ENCODE data around the gene MAPT.

DNA sequence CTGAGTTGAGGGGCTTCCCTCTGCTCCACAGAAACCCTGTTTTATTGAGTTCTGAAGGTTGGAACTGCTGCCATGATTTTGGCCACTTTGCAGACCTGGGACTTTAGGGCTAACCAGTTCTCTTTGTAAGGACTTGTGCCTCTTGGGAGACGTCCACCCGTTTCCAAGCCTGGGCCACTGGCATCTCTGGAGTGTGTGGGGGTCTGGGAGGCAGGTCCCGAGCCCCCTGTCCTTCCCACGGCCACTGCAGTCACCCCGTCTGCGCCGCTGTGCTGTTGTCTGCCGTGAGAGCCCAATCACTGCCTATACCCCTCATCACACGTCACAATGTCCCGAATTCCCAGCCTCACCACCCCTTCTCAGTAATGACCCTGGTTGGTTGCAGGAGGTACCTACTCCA is 130.7 kb downstream of the MAPT start:
- TF ChIP-seq RAD21 (IDR thresholded peaks at IDR 0.05; ENCODE audit: low read depth) (no peak), EGR1 (IDR thresholded peaks at IDR 0.05) (no peak), TAF1 (IDR thresholded peaks at IDR 0.05; ENCODE audit: low read depth) (no peak), CEBPB (IDR thresholded peaks at IDR 0.05) (no peak), EP300 (IDR thresholded peaks at IDR 0.05; ENCODE audit: borderline replicate concordance) (no peak), TCF12 (IDR thresholded peaks at IDR 0.05; ENCODE audit: low read depth) (no peak), USF1 (IDR thresholded peaks at IDR 0.05) (no peak), TEAD4 (IDR thresholded peaks at IDR 0.05) (no peak), MAX (IDR thresholded peaks at IDR 0.05) (no peak), CREB1 (IDR thresholded peaks at IDR 0.05; ENCODE audit: low read depth) (no peak), YY1 (IDR thresholded peaks at IDR 0.05; ENCODE audit: low read depth) (no peak), FOXM1 (IDR thresholded peaks at IDR 0.05; ENCODE audit: borderline replicate concordance, low read depth) (no peak)
- TF ChIP-seq, protein P1, sequence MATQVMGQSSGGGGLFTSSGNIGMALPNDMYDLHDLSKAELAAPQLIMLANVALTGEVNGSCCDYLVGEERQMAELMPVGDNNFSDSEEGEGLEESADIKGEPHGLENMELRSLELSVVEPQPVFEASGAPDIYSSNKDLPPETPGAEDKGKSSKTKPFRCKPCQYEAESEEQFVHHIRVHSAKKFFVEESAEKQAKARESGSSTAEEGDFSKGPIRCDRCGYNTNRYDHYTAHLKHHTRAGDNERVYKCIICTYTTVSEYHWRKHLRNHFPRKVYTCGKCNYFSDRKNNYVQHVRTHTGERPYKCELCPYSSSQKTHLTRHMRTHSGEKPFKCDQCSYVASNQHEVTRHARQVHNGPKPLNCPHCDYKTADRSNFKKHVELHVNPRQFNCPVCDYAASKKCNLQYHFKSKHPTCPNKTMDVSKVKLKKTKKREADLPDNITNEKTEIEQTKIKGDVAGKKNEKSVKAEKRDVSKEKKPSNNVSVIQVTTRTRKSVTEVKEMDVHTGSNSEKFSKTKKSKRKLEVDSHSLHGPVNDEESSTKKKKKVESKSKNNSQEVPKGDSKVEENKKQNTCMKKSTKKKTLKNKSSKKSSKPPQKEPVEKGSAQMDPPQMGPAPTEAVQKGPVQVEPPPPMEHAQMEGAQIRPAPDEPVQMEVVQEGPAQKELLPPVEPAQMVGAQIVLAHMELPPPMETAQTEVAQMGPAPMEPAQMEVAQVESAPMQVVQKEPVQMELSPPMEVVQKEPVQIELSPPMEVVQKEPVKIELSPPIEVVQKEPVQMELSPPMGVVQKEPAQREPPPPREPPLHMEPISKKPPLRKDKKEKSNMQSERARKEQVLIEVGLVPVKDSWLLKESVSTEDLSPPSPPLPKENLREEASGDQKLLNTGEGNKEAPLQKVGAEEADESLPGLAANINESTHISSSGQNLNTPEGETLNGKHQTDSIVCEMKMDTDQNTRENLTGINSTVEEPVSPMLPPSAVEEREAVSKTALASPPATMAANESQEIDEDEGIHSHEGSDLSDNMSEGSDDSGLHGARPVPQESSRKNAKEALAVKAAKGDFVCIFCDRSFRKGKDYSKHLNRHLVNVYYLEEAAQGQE (IDR thresholded peaks at IDR 0.05; ENCODE audit: low read depth) = no peak

All from Ishikawa (cell line).